UCSD-AML1 (cell line): ENCODE data around the gene TPI1.

Source experiments
- DNase-seq: peaks from one replicate; lab custom pipeline; 2025; ENCODE audit not compliant: unreplicated experiment; lab: John Stamatoyannopoulos, UW

Gene TPI1

GRCh38 chr12:6916426-6917200, 49.3 kb downstream of the TPI1 start:
- no peak for DNase-seq

GRCh38 chr12:6917491-6918231, 50.3 kb downstream of the TPI1 start:
- DNase-seq, result no peak

GRCh38 chr12:6919588-6919987, 52.3 kb downstream of the TPI1 start:
- DNase-seq, result peak; percentile 32
